HL-60 (cell line): ENCODE results near the gene PRKCE.

Source experiments
- DNase-seq, 2 experiments: peaks; one replicate each; pipeline ENCODE4 v3.0.0-alpha.2; 2010 to 2020; ENCODE audit warnings: low read depth in 1 of 2, low spot score in 1 of 2
- H3K27ac ChIP-seq: fragments of 250-450 bp; sonication (Bioruptor Pico); replicated peaks from 2 replicates; pipeline ENCODE4 v1.5.1; 2020; ENCODE audit warnings: mild to moderate bottlenecking, moderate library complexity
- H3K27me3 ChIP-seq: fragments of 250-450 bp; sonication (Bioruptor Pico); 2 replicates; pipeline ENCODE4 v1.5.1; 2021; ENCODE audit warnings: mild to moderate bottlenecking, moderate library complexity; ENCODE audit not compliant: insufficient read depth, poor library complexity, severe bottlenecking
- H3K4me3 ChIP-seq: replicated peaks from 2 replicates; pipeline ENCODE4 v1.5.1; 2011; ENCODE audit warnings: mild to moderate bottlenecking, control low read depth, low read length; ENCODE audit not compliant: insufficient read depth
- GABPA ChIP-seq: IDR thresholded peaks from 2 replicates; pipeline ENCODE4 v1.6.1; 2012; ENCODE audit warnings: low read depth
- POLR2AphosphoS5 ChIP-seq: IDR thresholded peaks from 2 replicates; pipeline ENCODE4 v1.6.1; 2012; ENCODE audit warnings: low read depth
- SPI1 ChIP-seq: IDR thresholded peaks from 2 replicates; pipeline ENCODE4 v1.6.1; 2012; ENCODE audit warnings: low read depth, mild to moderate bottlenecking, borderline replicate concordance
- TF ChIP-seq, protein P1 (sequence below): IDR thresholded peaks from 2 replicates; pipeline ENCODE4 v1.6.1; 2012; ENCODE audit warnings: low read depth; ENCODE audit not compliant: insufficient replicate concordance
- TF ChIP-seq, protein P2 (sequence below): IDR thresholded peaks from one replicate; pipeline ENCODE4 v1.5.1; 2011; ENCODE audit warnings: low read length, control low read depth, inconsistent platforms; ENCODE audit not compliant: insufficient read depth

The PRKCE gene

DNA sequence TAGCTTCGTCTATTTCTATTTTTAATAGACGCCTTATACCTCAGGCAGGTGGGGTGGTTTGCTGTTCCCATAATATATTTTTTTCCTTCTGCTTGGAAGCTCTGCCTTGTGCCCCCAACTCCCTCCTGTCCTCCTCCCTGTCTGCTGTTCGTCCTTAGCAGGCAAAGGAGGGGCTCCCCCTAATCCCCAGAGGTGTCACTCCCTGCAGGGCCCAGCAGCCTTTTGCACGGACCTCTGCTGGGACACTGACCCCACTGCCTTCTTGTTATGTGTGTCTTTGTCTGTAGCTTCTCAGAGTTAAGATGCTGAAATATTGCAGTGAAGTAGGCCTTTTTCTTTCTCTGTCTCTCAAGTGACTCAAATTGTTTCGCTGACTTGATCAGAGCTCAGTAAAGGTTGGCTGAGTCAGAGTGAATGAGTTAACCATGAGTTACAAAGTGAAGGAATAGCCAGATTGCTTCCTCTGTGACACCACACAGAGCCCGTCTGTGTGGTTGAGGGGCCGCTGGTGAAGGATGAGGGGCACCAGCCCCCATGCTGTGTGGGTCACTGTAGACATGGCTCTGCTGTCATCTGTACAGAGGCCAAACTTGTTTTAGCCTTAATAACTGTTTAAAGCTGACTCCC lies 47.7 kb downstream of the PRKCE start:
- no peak for TF ChIP-seq SPI1
- no peak for TF ChIP-seq POLR2AphosphoS5
- TF ChIP-seq, protein P1, sequence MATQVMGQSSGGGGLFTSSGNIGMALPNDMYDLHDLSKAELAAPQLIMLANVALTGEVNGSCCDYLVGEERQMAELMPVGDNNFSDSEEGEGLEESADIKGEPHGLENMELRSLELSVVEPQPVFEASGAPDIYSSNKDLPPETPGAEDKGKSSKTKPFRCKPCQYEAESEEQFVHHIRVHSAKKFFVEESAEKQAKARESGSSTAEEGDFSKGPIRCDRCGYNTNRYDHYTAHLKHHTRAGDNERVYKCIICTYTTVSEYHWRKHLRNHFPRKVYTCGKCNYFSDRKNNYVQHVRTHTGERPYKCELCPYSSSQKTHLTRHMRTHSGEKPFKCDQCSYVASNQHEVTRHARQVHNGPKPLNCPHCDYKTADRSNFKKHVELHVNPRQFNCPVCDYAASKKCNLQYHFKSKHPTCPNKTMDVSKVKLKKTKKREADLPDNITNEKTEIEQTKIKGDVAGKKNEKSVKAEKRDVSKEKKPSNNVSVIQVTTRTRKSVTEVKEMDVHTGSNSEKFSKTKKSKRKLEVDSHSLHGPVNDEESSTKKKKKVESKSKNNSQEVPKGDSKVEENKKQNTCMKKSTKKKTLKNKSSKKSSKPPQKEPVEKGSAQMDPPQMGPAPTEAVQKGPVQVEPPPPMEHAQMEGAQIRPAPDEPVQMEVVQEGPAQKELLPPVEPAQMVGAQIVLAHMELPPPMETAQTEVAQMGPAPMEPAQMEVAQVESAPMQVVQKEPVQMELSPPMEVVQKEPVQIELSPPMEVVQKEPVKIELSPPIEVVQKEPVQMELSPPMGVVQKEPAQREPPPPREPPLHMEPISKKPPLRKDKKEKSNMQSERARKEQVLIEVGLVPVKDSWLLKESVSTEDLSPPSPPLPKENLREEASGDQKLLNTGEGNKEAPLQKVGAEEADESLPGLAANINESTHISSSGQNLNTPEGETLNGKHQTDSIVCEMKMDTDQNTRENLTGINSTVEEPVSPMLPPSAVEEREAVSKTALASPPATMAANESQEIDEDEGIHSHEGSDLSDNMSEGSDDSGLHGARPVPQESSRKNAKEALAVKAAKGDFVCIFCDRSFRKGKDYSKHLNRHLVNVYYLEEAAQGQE: no peak
- no peak for TF ChIP-seq GABPA
- TF ChIP-seq, protein P2, sequence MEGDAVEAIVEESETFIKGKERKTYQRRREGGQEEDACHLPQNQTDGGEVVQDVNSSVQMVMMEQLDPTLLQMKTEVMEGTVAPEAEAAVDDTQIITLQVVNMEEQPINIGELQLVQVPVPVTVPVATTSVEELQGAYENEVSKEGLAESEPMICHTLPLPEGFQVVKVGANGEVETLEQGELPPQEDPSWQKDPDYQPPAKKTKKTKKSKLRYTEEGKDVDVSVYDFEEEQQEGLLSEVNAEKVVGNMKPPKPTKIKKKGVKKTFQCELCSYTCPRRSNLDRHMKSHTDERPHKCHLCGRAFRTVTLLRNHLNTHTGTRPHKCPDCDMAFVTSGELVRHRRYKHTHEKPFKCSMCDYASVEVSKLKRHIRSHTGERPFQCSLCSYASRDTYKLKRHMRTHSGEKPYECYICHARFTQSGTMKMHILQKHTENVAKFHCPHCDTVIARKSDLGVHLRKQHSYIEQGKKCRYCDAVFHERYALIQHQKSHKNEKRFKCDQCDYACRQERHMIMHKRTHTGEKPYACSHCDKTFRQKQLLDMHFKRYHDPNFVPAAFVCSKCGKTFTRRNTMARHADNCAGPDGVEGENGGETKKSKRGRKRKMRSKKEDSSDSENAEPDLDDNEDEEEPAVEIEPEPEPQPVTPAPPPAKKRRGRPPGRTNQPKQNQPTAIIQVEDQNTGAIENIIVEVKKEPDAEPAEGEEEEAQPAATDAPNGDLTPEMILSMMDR: no peak
- Histone ChIP-seq H3K27me3 (no peaks in the 10 kb centered on the region), H3K27ac (no peak overlapping the region), H3K4me3 (no peak overlapping the region)
- DNase-seq: no peak

DNA sequence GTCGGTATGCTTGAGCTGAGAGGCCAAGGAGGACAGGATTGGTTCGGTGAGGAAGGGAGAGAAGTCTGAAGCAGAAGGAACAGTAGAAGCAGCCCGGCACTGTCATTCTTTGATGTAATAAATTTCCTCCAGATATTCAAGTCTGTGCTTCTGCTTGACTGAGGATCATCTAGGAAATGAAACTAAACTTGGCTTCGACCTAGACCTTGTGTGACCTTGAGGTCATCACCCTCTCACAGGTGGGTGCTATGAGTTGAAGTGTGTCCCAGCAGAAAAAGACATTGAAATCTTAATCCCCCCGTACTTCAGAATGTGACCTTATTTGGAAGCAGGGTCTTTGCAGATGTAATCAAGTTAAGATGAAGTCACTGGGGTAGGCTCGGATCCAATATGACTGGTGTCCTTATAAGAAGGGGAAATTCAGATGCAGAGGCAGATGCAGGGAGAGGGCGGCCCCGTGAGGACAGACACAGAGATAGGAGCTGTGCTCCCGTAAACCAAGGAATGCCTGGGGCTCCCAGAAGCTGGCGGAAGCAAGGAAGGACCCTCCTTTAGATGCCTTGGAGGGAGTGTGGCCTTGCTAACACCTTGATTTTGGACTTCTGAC lies 49.0 kb downstream of the PRKCE start:
- DNase-seq: no peak
- H3K4me3 ChIP-seq: no peak overlapping the region
- no peak overlapping the region for H3K27ac ChIP-seq
- H3K27me3 ChIP-seq: no peaks in the 10 kb centered on the region
- TF ChIP-seq SPI1: no peak
- TF ChIP-seq, protein P1: no peak
- TF ChIP-seq POLR2AphosphoS5: no peak
- no peak for TF ChIP-seq GABPA
- TF ChIP-seq, protein P2: no peak

DNA sequence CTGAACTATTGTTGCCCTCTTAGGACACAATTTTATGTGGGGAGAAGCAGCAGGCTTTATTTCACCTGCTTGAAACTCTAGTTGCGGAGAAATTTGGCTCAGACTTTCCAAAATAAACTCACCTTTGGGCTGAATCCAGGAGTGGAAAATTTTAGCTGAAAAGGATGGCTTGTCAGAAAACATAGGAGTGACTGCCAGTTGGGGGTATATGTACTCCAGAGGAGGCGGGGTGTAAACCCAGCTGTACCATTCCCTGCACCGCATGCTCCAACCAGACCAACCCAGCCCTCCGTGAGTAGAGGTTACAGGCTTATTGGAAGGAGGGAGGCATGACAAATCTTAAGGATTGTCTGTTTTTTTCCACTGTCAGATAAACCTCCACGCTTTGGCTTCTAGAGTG lies 53.8 kb downstream of the PRKCE start:
- no peak for DNase-seq
- TF ChIP-seq SPI1: no peak
- no peak for TF ChIP-seq POLR2AphosphoS5
- no peak overlapping the region for H3K4me3 ChIP-seq
- no peak overlapping the region for H3K27ac ChIP-seq
- H3K27me3 ChIP-seq: no peaks in the 10 kb centered on the region

DNA sequence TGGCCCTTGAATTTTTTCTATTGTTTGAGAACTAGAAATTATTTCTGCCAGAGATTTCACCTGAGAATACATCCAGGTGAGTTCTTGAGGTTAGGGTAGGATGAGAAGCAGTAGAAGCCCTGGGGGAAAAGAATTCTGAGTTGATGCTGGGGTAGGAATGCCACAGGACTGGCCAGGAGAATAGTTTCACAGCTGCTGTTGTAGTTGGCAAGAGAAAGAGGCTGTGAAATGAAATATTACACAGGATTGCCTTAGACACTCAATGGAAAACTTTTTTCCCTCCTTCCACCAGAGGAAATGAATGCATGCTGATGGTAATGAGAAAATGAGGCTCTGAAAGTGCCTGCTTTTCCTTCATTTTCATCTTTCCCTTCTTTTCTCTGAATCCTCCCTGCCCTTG lies 54.6 kb downstream of the PRKCE start:
- no peak overlapping the region for H3K27ac ChIP-seq
- no peak for DNase-seq
- H3K27me3 ChIP-seq: no peaks in the 10 kb centered on the region
- TF ChIP-seq POLR2AphosphoS5 (no peak), GABPA (no peak), SPI1 (no peak)
- TF ChIP-seq, protein P1: no peak
- TF ChIP-seq, protein P2: no peak
- no peak overlapping the region for H3K4me3 ChIP-seq
